HG02571 (cell line): ENCODE measurements around the gene GLDC.
"Not testable (repeated sequence)": the region's sequence is repeated elsewhere in the genome, so short reads cannot be mapped to it uniquely, and the experiment has no call there.

Experiments
- ATAC-seq: cut with Tn5 transposase; IDR thresholded peaks from one replicate; pipeline ENCODE4 v1.9.1; 2021; ENCODE audit warnings: mild to moderate bottlenecking, moderate library complexity; ENCODE audit not compliant: unreplicated experiment

Gene GLDC

GRCh38 chr9:6622784-6623183 lies 22.7 kb downstream of the GLDC start:
- ATAC-seq: not testable (repeated sequence)

- no peak for ATAC-seq
Measured at GRCh38 chr9:6620796-6621195, 24.7 kb downstream of the GLDC start.

GRCh38 chr9:6620353-6620752 lies 25.2 kb downstream of the GLDC start:
- ATAC-seq: no peak

GRCh38 chr9:6619909-6620308 lies 25.6 kb downstream of the GLDC start:
- no peak for ATAC-seq

- no peak for ATAC-seq
Measured at GRCh38 chr9:6616951-6617602, 28.5 kb downstream of the GLDC start.

GRCh38 chr9:6614489-6614888 lies 31.0 kb downstream of the GLDC start:
- ATAC-seq: no peak

- ATAC-seq: no peak
Measured at GRCh38 chr9:6611865-6612264, 33.7 kb downstream of the GLDC start.

- ATAC-seq: no peak
Measured at GRCh38 chr9:6610073-6610472, 35.5 kb downstream of the GLDC start.

- ATAC-seq: no peak
Measured at GRCh38 chr9:6609497-6610016, 36.0 kb downstream of the GLDC start.

- peak; percentile 64 for ATAC-seq
Measured at GRCh38 chr9:6605202-6605601, 40.3 kb downstream of the GLDC start.

GRCh38 chr9:6600426-6600825 lies 45.1 kb downstream of the GLDC start:
- no peak for ATAC-seq

GRCh38 chr9:6600006-6600405 lies 45.5 kb downstream of the GLDC start:
- no peak for ATAC-seq

- peak; percentile 97 for ATAC-seq
Measured at GRCh38 chr9:6598249-6598725, 47.2 kb downstream of the GLDC start.

GRCh38 chr9:6592791-6593190 lies 52.7 kb downstream of the GLDC start:
- ATAC-seq: no peak

GRCh38 chr9:6592231-6592630 lies 53.3 kb downstream of the GLDC start:
- ATAC-seq: no peak

- no peak for ATAC-seq
Measured at GRCh38 chr9:6590772-6591384, 54.7 kb downstream of the GLDC start.

GRCh38 chr9:6590334-6590733 lies 55.2 kb downstream of the GLDC start:
- no peak for ATAC-seq

- no peak for ATAC-seq
Measured at GRCh38 chr9:6584881-6585597, 60.5 kb downstream of the GLDC start.

GRCh38 chr9:6581253-6581652 lies 64.3 kb downstream of the GLDC start:
- no peak for ATAC-seq

- no peak for ATAC-seq
Measured at GRCh38 chr9:6579613-6580012, 65.9 kb downstream of the GLDC start.

- ATAC-seq: no peak
Measured at GRCh38 chr9:6576987-6577386, 68.5 kb downstream of the GLDC start.
